ENCODE data around the gene USP17L12.
"Not testable (repeated sequence)": the region's sequence is repeated elsewhere in the genome, so short reads cannot be mapped to it uniquely, and the experiment has no call there.

Gene USP17L12, protein sequence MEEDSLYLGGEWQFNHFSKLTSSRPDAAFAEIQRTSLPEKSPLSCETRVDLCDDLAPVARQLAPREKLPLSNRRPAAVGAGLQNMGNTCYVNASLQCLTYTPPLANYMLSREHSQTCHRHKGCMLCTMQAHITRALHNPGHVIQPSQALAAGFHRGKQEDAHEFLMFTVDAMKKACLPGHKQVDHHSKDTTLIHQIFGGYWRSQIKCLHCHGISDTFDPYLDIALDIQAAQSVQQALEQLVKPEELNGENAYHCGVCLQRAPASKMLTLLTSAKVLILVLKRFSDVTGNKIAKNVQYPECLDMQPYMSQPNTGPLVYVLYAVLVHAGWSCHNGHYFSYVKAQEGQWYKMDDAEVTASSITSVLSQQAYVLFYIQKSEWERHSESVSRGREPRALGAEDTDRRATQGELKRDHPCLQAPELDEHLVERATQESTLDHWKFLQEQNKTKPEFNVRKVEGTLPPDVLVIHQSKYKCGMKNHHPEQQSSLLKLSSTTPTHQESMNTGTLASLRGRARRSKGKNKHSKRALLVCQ

DNA sequence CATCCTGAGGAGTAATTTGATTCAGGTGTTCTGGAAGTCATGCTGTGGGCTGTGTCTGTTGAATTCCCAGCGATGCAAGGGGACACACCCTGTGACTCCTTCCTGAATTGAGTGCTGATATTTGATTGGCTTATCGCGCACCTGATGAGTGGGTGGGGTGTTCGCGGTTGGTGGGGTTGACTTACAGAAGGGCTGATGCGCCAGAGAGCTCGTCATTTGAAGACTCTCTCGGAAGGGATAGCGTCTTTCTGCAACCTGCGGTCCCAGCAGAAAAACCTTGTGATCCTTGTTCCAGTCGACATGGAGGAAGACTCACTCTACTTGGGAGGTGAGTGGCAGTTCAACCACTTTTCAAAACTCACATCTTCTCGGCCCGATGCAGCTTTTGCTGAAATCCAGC is at the start of gene USP17L12:
Gene USP17L12 (plus strand): TSS at position 301 of the 400 bp plus-strand sequence. CDS start 0 bp downstream, at position 301.
- DNase-seq (ENCODE audit: extremely low read depth in 1 of 2, low read depth in 1 of 2), result not testable (repeated sequence)

DNA sequence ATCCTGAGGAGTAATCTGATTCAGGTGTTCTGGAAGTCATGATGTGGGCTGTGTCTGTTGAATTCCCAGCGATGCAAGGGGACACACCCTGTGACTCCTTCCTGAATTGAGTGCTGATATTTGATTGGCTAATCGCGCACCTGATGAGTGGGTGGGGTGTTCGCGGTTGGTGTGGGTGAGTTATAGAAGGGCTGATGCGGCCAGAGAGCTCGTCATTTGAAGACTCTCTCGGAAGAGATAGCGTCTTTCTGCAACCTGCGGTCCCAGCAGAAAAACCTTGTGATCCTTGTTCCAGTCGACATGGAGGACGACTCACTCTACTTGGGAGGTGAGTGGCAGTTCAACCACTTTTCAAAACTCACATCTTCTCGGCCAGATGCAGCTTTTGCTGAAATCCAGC is 9.6 kb upstream of the USP17L12 start, which contains the start of gene USP17L10:
Gene USP17L10 (plus strand): TSS at position 301 of the 400 bp plus-strand sequence. CDS start 0 bp downstream, at position 301.
- not testable (repeated sequence) for DNase-seq (ENCODE audit: extremely low read depth in 1 of 2, low read depth in 1 of 2)

DNA sequence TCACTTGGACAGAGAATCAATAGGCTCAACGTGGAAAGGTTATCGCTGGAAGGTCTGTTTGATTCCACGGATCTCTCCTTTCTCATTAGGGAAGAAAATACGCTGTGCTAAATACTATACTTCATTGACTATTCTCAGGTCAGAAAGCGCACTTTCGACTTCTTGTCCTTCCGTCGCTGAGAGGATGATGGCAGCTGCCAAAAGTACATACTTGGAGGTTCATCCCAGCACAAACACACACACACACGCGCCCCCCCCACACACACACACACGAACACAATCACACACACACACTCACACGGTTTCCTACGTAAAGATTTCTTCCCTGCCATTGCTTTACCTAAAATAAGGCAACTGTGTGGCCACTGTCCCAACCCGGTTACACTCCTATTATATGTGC is 5.3 kb upstream of the USP17L12 start:
- DNase-seq (ENCODE audit: extremely low read depth in 1 of 2, low read depth in 1 of 2), result not testable (repeated sequence)

DNA sequence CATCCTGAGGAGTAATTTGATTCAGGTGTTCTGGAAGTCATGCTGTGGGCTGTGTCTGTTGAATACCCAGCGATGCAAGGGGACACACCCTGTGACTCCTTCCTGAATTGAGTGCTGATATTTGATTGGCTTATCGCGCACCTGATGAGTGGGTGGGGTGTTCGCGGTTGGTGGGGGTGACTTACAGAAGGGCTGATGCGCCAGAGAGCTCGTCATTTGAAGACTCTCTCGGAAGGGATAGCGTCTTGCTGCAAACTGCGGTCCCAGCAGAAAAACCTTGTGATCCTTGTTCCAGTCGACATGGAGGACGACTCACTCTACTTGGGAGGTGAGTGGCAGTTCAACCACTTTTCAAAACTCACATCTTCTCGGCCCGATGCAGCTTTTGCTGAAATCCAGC is 4.8 kb upstream of the USP17L12 start, which contains the start of gene USP17L11:
Gene USP17L11 (plus strand): TSS at position 301 of the 400 bp plus-strand sequence. CDS start 0 bp downstream, at position 301.
- DNase-seq (ENCODE audit: extremely low read depth in 1 of 2, low read depth in 1 of 2), result not testable (repeated sequence)

DNA sequence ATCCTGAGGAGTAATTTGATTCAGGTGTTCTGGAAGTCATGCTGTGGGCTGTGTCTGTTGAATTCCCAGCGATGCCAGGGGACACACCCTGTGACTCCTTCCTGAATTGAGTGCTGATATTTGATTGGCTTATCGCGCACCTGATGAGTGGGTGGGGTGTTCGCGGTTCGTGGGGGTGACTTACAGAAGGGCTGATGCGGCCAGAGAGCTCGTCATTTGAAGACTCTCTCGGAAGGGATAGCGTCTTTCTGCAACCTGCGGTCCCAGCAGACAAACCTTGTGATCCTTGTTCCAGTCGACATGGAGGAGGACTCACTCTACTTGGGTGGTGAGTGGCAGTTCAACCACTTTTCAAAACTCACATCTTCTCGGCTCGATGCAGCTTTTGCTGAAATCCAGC is 4.6 kb downstream of the USP17L12 start, which contains the start of gene USP17L13:
Gene USP17L13 (plus strand): TSS at position 301 of the 400 bp plus-strand sequence. CDS start 0 bp downstream, at position 301.
- not testable (repeated sequence) for DNase-seq (ENCODE audit: extremely low read depth in 1 of 2, low read depth in 1 of 2)

DNA sequence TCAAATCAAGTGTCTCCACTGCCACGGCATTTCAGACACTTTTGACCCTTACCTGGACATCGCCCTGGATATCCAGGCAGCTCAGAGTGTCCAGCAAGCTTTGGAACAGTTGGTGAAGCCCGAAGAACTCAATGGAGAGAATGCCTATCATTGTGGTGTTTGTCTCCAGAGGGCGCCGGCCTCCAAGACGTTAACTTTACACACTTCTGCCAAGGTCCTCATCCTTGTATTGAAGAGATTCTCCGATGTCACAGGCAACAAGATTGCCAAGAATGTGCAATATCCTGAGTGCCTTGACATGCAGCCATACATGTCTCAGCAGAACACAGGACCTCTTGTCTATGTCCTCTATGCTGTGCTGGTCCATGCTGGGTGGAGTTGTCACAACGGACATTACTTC is 10.3 kb downstream of the USP17L12 start:
- DNase-seq (ENCODE audit: extremely low read depth in 1 of 2, low read depth in 1 of 2), result not testable (repeated sequence)

DNA sequence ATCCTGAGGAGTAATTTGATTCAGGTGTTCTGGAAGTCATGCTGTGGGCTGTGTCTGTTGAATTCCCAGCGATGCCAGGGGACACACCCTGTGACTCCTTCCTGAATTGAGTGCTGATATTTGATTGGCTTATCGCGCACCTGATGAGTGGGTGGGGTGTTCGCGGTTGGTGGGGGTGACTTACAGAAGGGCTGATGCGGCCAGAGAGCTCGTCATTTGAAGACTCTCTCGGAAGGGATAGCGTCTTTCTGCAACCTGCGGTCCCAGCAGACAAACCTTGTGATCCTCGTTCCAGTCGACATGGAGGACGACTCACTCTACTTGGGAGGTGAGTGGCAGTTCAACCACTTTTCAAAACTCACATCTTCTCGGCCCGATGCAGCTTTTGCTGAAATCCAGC is 14.1 kb downstream of the USP17L12 start, which contains the start of gene USP17L15:
Gene USP17L15 (plus strand): TSS at position 301 of the 400 bp plus-strand sequence. CDS start 0 bp downstream, at position 301.
- DNase-seq (ENCODE audit: extremely low read depth in 1 of 2, low read depth in 1 of 2), result not testable (repeated sequence)

DNA sequence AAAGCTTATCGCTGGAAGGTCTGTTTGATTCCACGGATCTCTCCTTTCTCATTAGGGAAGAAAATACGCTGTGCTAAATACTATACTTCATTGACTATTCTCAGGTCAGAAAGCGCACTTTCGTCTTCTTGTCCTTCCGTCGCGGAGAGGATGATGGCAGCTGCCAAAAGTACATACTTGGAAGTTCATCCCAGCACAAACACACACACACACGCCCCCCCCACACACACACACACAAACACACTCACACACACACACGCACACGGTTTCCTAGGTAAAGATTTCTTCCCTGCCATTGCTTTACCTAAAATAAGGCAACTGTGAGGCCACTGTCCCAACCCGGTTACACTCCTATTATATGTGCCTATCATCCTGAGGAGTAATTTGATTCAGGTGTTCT is 18.5 kb downstream of the USP17L12 start:
- not testable (repeated sequence) for DNase-seq (ENCODE audit: extremely low read depth in 1 of 2, low read depth in 1 of 2)

DNA sequence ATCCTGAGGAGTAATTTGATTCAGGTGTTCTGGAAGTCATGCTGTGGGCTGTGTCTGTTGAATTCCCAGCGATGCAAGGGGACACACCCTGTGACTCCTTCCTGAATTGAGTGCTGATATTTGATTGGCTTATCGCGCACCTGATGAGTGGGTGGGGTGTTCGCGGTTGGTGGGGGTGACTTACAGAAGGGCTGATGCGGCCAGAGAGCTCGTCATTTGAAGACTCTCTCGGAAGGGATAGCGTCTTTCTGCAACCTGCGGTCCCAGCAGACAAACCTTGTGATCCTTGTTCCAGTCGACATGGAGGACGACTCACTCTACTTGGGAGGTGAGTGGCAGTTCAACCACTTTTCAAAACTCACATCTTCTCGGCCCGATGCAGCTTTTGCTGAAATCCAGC is 23.6 kb downstream of the USP17L12 start, which contains the start of gene USP17L17:
Gene USP17L17 (plus strand): TSS at position 301 of the 400 bp plus-strand sequence. CDS start 0 bp downstream, at position 301.
- DNase-seq (ENCODE audit: extremely low read depth in 1 of 2, low read depth in 1 of 2), result not testable (repeated sequence)

DNA sequence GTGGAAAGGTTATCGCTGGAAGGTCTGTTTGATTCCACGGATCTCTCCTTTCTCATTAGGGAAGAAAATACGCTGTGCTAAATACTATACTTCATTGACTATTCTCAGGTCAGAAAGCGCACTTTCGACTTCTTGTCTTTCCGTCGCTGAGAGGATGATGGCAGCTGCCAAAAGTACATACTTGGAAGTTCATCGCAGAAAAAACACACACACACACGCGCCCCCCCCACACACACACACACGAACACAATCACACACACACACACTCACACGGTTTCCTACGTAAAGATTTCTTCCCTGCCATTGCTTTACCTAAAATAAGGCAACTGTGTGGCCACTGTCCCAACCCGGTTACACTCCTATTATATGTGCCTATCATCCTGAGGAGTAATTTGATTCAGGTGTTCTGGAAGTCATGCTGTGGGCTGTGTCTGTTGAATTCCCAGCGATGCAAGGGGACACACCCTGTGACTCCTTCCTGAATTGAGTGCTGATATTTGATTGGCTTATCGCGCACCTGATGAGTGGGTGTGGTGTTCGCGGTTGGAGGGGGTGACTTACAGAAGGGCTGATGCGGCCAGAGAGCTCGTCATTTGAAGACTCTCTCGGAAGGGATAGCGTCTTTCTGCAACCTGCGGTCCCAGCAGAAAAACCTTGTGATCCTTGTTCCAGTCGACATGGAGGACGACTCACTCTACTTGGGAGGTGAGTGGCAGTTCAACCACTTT is 28.2 kb downstream of the USP17L12 start, which contains the start of gene USP17L18:
Gene USP17L18 (plus strand): TSS at position 678 of the 728 bp plus-strand sequence. CDS start 0 bp downstream, at position 678.
- peak in 1 of 2 donors; percentile 0 for DNase-seq (ENCODE audit: extremely low read depth in 1 of 2, low read depth in 1 of 2)

DNA sequence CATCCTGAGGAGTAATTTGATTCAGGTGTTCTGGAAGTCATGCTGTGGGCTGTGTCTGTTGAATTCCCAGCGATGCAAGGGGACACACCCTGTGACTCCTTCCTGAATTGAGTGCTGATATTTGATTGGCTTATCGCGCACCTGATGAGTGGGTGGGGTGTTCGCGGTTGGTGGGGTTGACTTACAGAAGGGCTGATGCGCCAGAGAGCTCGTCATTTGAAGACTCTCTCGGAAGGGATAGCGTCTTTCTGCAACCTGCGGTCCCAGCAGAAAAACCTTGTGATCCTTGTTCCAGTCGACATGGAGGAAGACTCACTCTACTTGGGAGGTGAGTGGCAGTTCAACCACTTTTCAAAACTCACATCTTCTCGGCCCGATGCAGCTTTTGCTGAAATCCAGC is 33.1 kb downstream of the USP17L12 start, which contains the start of gene USP17L19:
Gene USP17L19 (plus strand): TSS at position 301 of the 400 bp plus-strand sequence. CDS start 0 bp downstream, at position 301.
- DNase-seq (ENCODE audit: extremely low read depth in 1 of 2, low read depth in 1 of 2), result not testable (repeated sequence)

DNA sequence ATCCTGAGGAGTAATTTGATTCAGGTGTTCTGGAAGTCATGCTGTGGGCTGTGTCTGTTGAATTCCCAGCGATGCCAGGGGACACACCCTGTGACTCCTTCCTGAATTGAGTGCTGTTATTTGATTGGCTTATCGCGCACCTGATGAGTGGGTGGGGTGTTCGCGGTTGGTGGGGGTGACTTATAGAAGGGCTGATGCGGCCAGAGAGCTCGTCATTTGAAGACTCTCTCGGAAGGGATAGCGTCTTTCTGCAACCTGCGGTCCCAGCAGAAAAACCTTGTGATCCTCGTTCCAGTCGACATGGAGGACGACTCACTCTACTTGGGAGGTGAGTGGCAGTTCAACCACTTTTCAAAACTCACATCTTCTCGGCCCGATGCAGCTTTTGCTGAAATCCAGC is 37.9 kb downstream of the USP17L12 start, which contains the start of gene USP17L20:
Gene USP17L20 (plus strand): TSS at position 301 of the 400 bp plus-strand sequence. CDS start 0 bp downstream, at position 301.
- not testable (repeated sequence) for DNase-seq (ENCODE audit: extremely low read depth in 1 of 2, low read depth in 1 of 2)

DNA sequence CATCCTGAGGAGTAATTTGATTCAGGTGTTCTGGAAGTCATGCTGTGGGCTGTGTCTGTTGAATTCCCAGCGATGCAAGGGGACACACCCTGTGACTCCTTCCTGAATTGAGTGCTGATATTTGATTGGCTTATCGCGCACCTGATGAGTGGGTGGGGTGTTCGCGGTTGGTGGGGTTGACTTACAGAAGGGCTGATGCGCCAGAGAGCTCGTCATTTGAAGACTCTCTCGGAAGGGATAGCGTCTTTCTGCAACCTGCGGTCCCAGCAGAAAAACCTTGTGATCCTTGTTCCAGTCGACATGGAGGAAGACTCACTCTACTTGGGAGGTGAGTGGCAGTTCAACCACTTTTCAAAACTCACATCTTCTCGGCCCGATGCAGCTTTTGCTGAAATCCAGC is 42.6 kb downstream of the USP17L12 start, which contains the start of gene USP17L21:
Gene USP17L21 (plus strand): TSS at position 301 of the 400 bp plus-strand sequence. CDS start 0 bp downstream, at position 301.
- not testable (repeated sequence) for DNase-seq (ENCODE audit: extremely low read depth in 1 of 2, low read depth in 1 of 2)

DNA sequence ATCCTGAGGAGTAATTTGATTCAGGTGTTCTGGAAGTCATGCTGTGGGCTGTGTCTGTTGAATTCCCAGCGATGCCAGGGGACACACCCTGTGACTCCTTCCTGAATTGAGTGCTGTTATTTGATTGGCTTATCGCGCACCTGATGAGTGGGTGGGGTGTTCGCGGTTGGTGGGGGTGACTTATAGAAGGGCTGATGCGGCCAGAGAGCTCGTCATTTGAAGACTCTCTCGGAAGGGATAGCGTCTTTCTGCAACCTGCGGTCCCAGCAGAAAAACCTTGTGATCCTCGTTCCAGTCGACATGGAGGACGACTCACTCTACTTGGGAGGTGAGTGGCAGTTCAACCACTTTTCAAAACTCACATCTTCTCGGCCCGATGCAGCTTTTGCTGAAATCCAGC is 47.4 kb downstream of the USP17L12 start, which contains the start of gene USP17L22:
Gene USP17L22 (plus strand): TSS at position 301 of the 400 bp plus-strand sequence. CDS start 0 bp downstream, at position 301.
- DNase-seq (ENCODE audit: extremely low read depth in 1 of 2, low read depth in 1 of 2), result not testable (repeated sequence)

All from activated CD8-positive, alpha-beta memory T cell treated with anti-CD3 and anti-CD28 coated beads for 1 hour (primary cell).